DOHH2 (cell line): Measurements from ENCODE around the gene SAMD4A.

Source experiments
- H3F3A ChIP-seq: fragments of 200-600 bp; sonication (generic), shearing (Covaris generic); 2 replicates; pipeline ENCODE4 v1.6.0; 2016; ENCODE audit warnings: antibody characterized with exemption, mild to moderate bottlenecking; ENCODE audit not compliant: control insufficient read depth, insufficient read depth
- H3K27ac ChIP-seq: fragments of 200-600 bp; sonication (generic); 2 replicates; pipeline ENCODE4 v1.5.1; 2014; ENCODE audit warnings: low read depth, mild to moderate bottlenecking, low read length, moderate library complexity
- H3K27me3 ChIP-seq: fragments of 200-600 bp; sonication (generic); 2 replicates; pipeline ENCODE4 v1.6.1; 2014; ENCODE audit warnings: mild to moderate bottlenecking, low read length, mixed read lengths; ENCODE audit not compliant: control insufficient read depth
- H3K36me3 ChIP-seq: fragments of 200-600 bp; sonication (generic); 2 replicates; pipeline ENCODE4 v1.6.1; 2014; ENCODE audit warnings: mild to moderate bottlenecking, low read length, moderate library complexity, mixed read lengths; ENCODE audit not compliant: control insufficient read depth
- H3K4me1 ChIP-seq: fragments of 200-600 bp; sonication (generic); 2 replicates; pipeline ENCODE4 v1.6.1; 2014; ENCODE audit warnings: mild to moderate bottlenecking, low read length, mixed read lengths; ENCODE audit not compliant: control insufficient read depth
- H3K4me2 ChIP-seq: fragments of 200-600 bp; sonication (generic); 2 replicates; pipeline ENCODE4 v1.6.0; 2014; ENCODE audit warnings: mild to moderate bottlenecking, low read length, moderate library complexity
- H3K4me3 ChIP-seq: fragments of 200-600 bp; sonication (generic); 2 replicates; pipeline ENCODE4 v1.5.1; 2014; ENCODE audit warnings: mild to moderate bottlenecking, low read length, mixed read lengths
- H3K79me2 ChIP-seq: fragments of 200-600 bp; sonication (generic); 2 replicates; pipeline ENCODE4 v1.6.1; 2014; ENCODE audit warnings: mild to moderate bottlenecking, low read length, mixed read lengths; ENCODE audit not compliant: control insufficient read depth
- H3K9me2 ChIP-seq: fragments of 200-600 bp; sonication (generic); replicated peaks from 2 replicates; pipeline ENCODE4 v1.6.1; 2014; ENCODE audit warnings: mild to moderate bottlenecking, low read length, mixed read lengths; ENCODE audit not compliant: control insufficient read depth
- H3K9me3 ChIP-seq: fragments of 200-600 bp; sonication (generic); 2 replicates; pipeline ENCODE4 v1.6.1; 2014; ENCODE audit warnings: antibody characterized with exemption, low read length, mixed read lengths; ENCODE audit not compliant: control insufficient read depth, insufficient read depth
- H4K20me1 ChIP-seq: fragments of 200-600 bp; sonication (generic); 2 replicates; pipeline ENCODE4 v1.6.0; 2014; ENCODE audit warnings: low read depth, mild to moderate bottlenecking, antibody characterized with exemption, low read length, moderate library complexity; ENCODE audit not compliant: control insufficient read depth, insufficient read depth
- EZH2phosphoT487 ChIP-seq: fragments of 200-600 bp; sonication (generic); IDR thresholded peaks from 2 replicates; pipeline ENCODE4 v1.6.1; 2017; ENCODE audit warnings: borderline replicate concordance, mild to moderate bottlenecking, antibody characterized with exemption, low read length, moderate library complexity, mixed read lengths
- TF ChIP-seq, protein P1 (sequence below): fragments of 200-600 bp; sonication (generic); IDR thresholded peaks from one replicate; pipeline ENCODE4 v1.5.1; 2014; ENCODE audit warnings: antibody characterized with exemption, mild to moderate bottlenecking, low read depth, low read length; ENCODE audit not compliant: poor library complexity, severe bottlenecking

SAMD4A gene

GRCh38 chr14:54538055-54538454 is 28.9 kb upstream of the SAMD4A start:
- no peak for TF ChIP-seq EZH2phosphoT487
- TF ChIP-seq, protein P1, sequence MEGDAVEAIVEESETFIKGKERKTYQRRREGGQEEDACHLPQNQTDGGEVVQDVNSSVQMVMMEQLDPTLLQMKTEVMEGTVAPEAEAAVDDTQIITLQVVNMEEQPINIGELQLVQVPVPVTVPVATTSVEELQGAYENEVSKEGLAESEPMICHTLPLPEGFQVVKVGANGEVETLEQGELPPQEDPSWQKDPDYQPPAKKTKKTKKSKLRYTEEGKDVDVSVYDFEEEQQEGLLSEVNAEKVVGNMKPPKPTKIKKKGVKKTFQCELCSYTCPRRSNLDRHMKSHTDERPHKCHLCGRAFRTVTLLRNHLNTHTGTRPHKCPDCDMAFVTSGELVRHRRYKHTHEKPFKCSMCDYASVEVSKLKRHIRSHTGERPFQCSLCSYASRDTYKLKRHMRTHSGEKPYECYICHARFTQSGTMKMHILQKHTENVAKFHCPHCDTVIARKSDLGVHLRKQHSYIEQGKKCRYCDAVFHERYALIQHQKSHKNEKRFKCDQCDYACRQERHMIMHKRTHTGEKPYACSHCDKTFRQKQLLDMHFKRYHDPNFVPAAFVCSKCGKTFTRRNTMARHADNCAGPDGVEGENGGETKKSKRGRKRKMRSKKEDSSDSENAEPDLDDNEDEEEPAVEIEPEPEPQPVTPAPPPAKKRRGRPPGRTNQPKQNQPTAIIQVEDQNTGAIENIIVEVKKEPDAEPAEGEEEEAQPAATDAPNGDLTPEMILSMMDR: no peak
- no peaks in the 10 kb centered on the region for H3K9me3 ChIP-seq
- H3K79me2 ChIP-seq: no peaks in the 10 kb centered on the region
- H3F3A ChIP-seq: no peaks in the 10 kb centered on the region
- H3K36me3 ChIP-seq: peaks cover 6% of the 10 kb centered on the region; the same call in 1 of the 2 replicates
- no peaks in the 10 kb centered on the region for H3K4me1 ChIP-seq
- H3K9me2 ChIP-seq: no peaks in the 10 kb centered on the region
- no peak overlapping the region for H3K4me2 ChIP-seq
- H4K20me1 ChIP-seq: no peaks in the 10 kb centered on the region
- H3K27ac ChIP-seq: no peak overlapping the region
- H3K4me3 ChIP-seq: no peak overlapping the region
- no peaks in the 10 kb centered on the region for H3K27me3 ChIP-seq

GRCh38 chr14:54547583-54547982 is 19.3 kb upstream of the SAMD4A start:
- peaks cover 12% of the 10 kb centered on the region for H3K4me1 ChIP-seq
- TF ChIP-seq EZH2phosphoT487: no peak
- TF ChIP-seq, protein P1: no peak
- no peaks in the 10 kb centered on the region for H3K9me3 ChIP-seq
- H3K79me2 ChIP-seq: no peaks in the 10 kb centered on the region
- no peaks in the 10 kb centered on the region for H4K20me1 ChIP-seq
- H3K27ac ChIP-seq: no peak overlapping the region
- no peaks in the 10 kb centered on the region for H3K27me3 ChIP-seq
- H3F3A ChIP-seq: no peaks in the 10 kb centered on the region
- no peak overlapping the region for H3K4me3 ChIP-seq
- no peak overlapping the region for H3K4me2 ChIP-seq
- no peaks in the 10 kb centered on the region for H3K9me2 ChIP-seq
- no peaks in the 10 kb centered on the region for H3K36me3 ChIP-seq

GRCh38 chr14:54548491-54548890 is 18.4 kb upstream of the SAMD4A start:
- Histone ChIP-seq H3K4me1 (peaks cover 12% of the 10 kb centered on the region), H3K9me3 (no peaks in the 10 kb centered on the region), H3K79me2 (no peaks in the 10 kb centered on the region), H3K9me2 (no peaks in the 10 kb centered on the region), H3F3A (no peaks in the 10 kb centered on the region), H3K36me3 (no peaks in the 10 kb centered on the region), H3K4me3 (no peak overlapping the region), H3K4me2 (no peak overlapping the region), H4K20me1 (no peaks in the 10 kb centered on the region), H3K27me3 (no peaks in the 10 kb centered on the region), H3K27ac (no peak overlapping the region)
- TF ChIP-seq EZH2phosphoT487: no peak
- TF ChIP-seq, protein P1: no peak
